ENCODE measurements around the gene COX6A1. TPM values are rescaled to one million over a fixed set of nuclear protein-coding genes. Genes with fewer than 3 reads are reported as not detected.
A peak's percentile ranks its signal among the peaks of the same experiment; 100 is the strongest.

Gene COX6A1
- total and polyA plus RNA-seq, 2 of the 13 experiments (the other 11 are each of a cell fraction or from before 2014, with no cell fraction given): 542 to 673 TPM

DNA sequence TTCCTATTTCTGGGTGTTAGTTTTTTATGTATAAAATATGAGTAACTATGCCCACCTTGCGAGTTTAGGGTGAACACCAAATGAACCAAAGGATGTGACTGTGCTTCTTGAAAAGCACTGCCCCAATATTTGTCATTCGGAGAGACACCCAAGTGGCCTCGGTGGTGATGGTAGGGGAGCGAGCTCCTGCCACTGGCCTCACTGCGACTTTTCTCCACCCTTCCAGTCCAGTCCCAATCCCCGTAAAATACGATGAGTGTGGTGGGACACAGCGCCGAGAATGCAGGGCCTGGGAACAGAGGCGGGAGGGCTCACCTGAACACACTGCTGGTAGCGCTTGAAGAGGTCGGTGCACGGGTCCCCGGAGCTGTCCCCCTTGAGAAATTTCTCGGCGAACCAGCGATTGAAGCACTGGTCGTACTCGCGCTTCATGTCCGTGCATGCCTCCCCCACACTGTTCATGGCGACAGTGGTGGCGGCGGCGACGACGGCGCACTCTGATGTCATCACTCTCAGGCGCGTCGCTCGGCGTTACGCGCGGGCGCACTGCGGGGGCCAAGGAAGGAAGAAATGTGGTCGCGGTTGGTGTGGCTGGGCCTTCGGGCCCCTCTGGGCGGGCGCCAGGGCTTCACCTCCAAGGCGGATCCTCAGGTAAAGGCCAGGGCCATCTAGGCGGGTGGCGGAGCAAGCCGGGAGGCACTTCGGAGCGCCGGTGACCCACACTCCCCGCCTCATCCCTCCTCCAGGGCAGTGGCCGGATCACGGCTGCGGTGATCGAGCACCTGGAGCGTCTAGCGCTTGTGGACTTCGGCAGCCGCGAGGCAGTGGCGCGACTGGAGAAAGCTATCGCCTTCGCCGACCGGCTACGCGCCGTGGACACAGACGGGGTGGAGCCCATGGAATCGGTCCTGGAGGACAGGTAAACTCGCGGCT is 8.3 kb downstream of the COX6A1 start, which contains the start of the genes GATC and TRIAP1 (continued):
- TF ChIP-seq, protein P1, sequence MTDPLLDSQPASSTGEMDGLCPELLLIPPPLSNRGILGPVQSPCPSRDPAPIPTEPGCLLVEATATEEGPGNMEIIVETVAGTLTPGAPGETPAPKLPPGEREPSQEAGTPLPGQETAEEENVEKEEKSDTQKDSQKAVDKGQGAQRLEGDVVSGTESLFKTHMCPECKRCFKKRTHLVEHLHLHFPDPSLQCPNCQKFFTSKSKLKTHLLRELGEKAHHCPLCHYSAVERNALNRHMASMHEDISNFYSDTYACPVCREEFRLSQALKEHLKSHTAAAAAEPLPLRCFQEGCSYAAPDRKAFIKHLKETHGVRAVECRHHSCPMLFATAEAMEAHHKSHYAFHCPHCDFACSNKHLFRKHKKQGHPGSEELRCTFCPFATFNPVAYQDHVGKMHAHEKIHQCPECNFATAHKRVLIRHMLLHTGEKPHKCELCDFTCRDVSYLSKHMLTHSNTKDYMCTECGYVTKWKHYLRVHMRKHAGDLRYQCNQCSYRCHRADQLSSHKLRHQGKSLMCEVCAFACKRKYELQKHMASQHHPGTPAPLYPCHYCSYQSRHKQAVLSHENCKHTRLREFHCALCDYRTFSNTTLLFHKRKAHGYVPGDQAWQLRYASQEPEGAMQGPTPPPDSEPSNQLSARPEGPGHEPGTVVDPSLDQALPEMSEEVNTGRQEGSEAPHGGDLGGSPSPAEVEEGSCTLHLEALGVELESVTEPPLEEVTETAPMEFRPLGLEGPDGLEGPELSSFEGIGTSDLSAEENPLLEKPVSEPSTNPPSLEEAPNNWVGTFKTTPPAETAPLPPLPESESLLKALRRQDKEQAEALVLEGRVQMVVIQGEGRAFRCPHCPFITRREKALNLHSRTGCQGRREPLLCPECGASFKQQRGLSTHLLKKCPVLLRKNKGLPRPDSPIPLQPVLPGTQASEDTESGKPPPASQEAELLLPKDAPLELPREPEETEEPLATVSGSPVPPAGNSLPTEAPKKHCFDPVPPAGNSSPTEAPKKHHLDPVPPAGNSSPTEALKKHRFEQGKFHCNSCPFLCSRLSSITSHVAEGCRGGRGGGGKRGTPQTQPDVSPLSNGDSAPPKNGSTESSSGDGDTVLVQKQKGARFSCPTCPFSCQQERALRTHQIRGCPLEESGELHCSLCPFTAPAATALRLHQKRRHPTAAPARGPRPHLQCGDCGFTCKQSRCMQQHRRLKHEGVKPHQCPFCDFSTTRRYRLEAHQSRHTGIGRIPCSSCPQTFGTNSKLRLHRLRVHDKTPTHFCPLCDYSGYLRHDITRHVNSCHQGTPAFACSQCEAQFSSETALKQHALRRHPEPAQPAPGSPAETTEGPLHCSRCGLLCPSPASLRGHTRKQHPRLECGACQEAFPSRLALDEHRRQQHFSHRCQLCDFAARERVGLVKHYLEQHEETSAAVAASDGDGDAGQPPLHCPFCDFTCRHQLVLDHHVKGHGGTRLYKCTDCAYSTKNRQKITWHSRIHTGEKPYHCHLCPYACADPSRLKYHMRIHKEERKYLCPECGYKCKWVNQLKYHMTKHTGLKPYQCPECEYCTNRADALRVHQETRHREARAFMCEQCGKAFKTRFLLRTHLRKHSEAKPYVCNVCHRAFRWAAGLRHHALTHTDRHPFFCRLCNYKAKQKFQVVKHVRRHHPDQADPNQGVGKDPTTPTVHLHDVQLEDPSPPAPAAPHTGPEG (CRISPR knock-in tag; IDR thresholded peaks at IDR 0.05): peak; percentile 95
- TF ChIP-seq ZNF552 (CRISPR knock-in tag; IDR thresholded peaks at IDR 0.05; ENCODE audit: borderline replicate concordance): peak; percentile 32; the same call in 1 of the 2 replicates
- TF ChIP-seq ELF1 (CRISPR knock-in tag; IDR thresholded peaks at IDR 0.05): peak; percentile 87
- no peak for TF ChIP-seq ZNF180 (CRISPR knock-in tag; IDR thresholded peaks at IDR 0.05; ENCODE audit: borderline replicate concordance, low read depth)
- no peak; the same call in 1 of the 2 replicates for TF ChIP-seq ZSCAN31 (CRISPR knock-in tag; IDR thresholded peaks at IDR 0.05; ENCODE audit: low read depth)
- TF ChIP-seq NFYB (CRISPR knock-in tag; IDR thresholded peaks at IDR 0.05): peak; percentile 26; the same call in 1 of the 2 replicates
- peak; percentile 98 for TF ChIP-seq MXD4 (CRISPR knock-in tag; IDR thresholded peaks at IDR 0.05)
- no peak; the same call in 1 of the 2 replicates for TF ChIP-seq ARNTL (CRISPR knock-in tag; IDR thresholded peaks at IDR 0.05)
- TF ChIP-seq, protein P2, sequence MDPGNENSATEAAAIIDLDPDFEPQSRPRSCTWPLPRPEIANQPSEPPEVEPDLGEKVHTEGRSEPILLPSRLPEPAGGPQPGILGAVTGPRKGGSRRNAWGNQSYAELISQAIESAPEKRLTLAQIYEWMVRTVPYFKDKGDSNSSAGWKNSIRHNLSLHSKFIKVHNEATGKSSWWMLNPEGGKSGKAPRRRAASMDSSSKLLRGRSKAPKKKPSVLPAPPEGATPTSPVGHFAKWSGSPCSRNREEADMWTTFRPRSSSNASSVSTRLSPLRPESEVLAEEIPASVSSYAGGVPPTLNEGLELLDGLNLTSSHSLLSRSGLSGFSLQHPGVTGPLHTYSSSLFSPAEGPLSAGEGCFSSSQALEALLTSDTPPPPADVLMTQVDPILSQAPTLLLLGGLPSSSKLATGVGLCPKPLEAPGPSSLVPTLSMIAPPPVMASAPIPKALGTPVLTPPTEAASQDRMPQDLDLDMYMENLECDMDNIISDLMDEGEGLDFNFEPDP (CRISPR knock-in tag; conservative IDR thresholded peaks at IDR 0.05): no peak
- TF ChIP-seq AFF4 (CRISPR knock-in tag; IDR thresholded peaks at IDR 0.05): peak; percentile 87; the same call in 1 of the 2 replicates
- TF ChIP-seq, protein P3, sequence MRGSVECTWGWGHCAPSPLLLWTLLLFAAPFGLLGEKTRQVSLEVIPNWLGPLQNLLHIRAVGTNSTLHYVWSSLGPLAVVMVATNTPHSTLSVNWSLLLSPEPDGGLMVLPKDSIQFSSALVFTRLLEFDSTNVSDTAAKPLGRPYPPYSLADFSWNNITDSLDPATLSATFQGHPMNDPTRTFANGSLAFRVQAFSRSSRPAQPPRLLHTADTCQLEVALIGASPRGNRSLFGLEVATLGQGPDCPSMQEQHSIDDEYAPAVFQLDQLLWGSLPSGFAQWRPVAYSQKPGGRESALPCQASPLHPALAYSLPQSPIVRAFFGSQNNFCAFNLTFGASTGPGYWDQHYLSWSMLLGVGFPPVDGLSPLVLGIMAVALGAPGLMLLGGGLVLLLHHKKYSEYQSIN (CRISPR knock-in tag; IDR thresholded peaks at IDR 0.05; ENCODE audit: borderline replicate concordance): no peak
- TF ChIP-seq, protein P4, sequence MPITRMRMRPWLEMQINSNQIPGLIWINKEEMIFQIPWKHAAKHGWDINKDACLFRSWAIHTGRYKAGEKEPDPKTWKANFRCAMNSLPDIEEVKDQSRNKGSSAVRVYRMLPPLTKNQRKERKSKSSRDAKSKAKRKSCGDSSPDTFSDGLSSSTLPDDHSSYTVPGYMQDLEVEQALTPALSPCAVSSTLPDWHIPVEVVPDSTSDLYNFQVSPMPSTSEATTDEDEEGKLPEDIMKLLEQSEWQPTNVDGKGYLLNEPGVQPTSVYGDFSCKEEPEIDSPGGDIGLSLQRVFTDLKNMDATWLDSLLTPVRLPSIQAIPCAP (CRISPR knock-in tag; IDR thresholded peaks at IDR 0.05; ENCODE audit: low read depth): no peak
- TF ChIP-seq ZNF329 (CRISPR knock-in tag; IDR thresholded peaks at IDR 0.05; ENCODE audit: low read depth): peak; percentile 87
- TF ChIP-seq TAF1 (CRISPR knock-in tag; IDR thresholded peaks at IDR 0.05): peak; percentile 96
- no peak for TF ChIP-seq MATR3 (CRISPR knock-in tag; IDR thresholded peaks at IDR 0.05)

Data from HepG2 (cell line).